Right lobe of liver (tissue), 6 donors: Measurements from ENCODE around the gene CLCA1. TPM values are rescaled to one million over a fixed set of nuclear protein-coding genes. Genes with fewer than 3 reads are reported as not detected.
A peak's percentile ranks its signal among the peaks of the same experiment; 100 is the strongest.

Source experiments
- ATAC-seq, 4 donors: fragments of 200-7000 bp; cut with Tn5 transposase; one replicate each; pipeline ENCODE4 v1.9.1; 2020; ENCODE audit warnings: mild to moderate bottlenecking in 4 of 4, moderate library complexity in 4 of 4
- DNase-seq, 3 donors: peaks; one replicate each; pipeline ENCODE4 v3.0.0-alpha.2; 2020
- H3K27ac ChIP-seq, 3 donors: fragments of 200-600 bp; one replicate each; pipeline ENCODE4 v1.8.0; 2022
- H3K27me3 ChIP-seq, 2 donors: fragments of 200-600 bp; one replicate each; pipeline ENCODE4 v1.8.0; 2022
- H3K36me3 ChIP-seq, 4 donors: fragments of 200-600 bp; sonication (generic) in 1 of 4; one replicate each; pipeline versions ENCODE4 v1.5.1 to v1.8.0; 2017 to 2022; ENCODE audit warnings: control low read depth in 1 of 4
- H3K4me1 ChIP-seq, 4 donors: fragments of 200-600 bp; sonication (generic) in 1 of 4; one replicate each; pipeline versions ENCODE4 v1.5.1 to v1.8.0; 2017 to 2022; ENCODE audit warnings: control low read depth in 1 of 4
- H3K4me3 ChIP-seq, 3 donors: fragments of 200-600 bp; one replicate each; pipeline ENCODE4 v1.8.0; 2022
- H3K9me3 ChIP-seq, 4 donors: fragments of 200-600 bp; sonication (generic) in 1 of 4; one replicate each; pipeline versions ENCODE4 v1.5.1 to v1.8.0; 2017 to 2022; ENCODE audit warnings: control low read depth in 1 of 4
- POLR2A ChIP-seq: fragments of 450-650 bp; IDR thresholded peaks from one replicate; pipeline ENCODE4 v1.6.1; 2017; ENCODE audit warnings: antibody characterized with exemption, mild to moderate bottlenecking
- WGBS: methylation state at CpG from one replicate; pipeline ENCODE4 v1.1.6; 2018; ENCODE audit warnings: low coverage, low lambda C conversion rate; ENCODE audit not compliant: insufficient coverage; ENCODE audit errors: missing lambda C conversion rate; 5-methylcytosine and 5-hydroxymethylcytosine counted together
- intact Hi-C, 2 donors: fragments of 100-400 bp; cut with DNase I; formaldehyde crosslinking; loops; one replicate each; pipeline versions ENCODE4 v1.11.2 to v1.14.1; 2022
- total RNA-seq, 6 experiments: library from RNA; depleted of rRNA in 2 of 6; stranded (reverse); fragments of >200 nt in 2 of 6; fragmentation: NEBNext Ultra II Directional in 3 of 6; extraction: Animal tissue kit (Norgen Biotek cat#: 25700) in 3 of 6; gene quantifications; one replicate each; pipeline versions ENCODE4 v1.1.0 to v1.2.4, GENCODE V29; 2016 to 2023
- TF ChIP-seq, protein P1 (sequence below), 4 donors: fragments of 200-600 bp in 3 of 4; fragments of 450-650 bp in 1 of 4; IDR thresholded peaks; one replicate each; pipeline versions ENCODE4 v1.5.1 to v1.8.0; 2016 to 2022; ENCODE audit warnings: antibody characterized with exemption in 4 of 4, mild to moderate bottlenecking in 2 of 4
- donor health status: DM: no; HTN: yes; CAD: no.
- donor health status: DM: no; HTN: no; CAD: no.
- donor health status: DM: no; HTN: no; CAD: no.
- donor health status: DM: no; HTN: yes; CAD: no.
- donor health status: DM: no; HTN: yes; CAD: no.

Gene CLCA1
- total RNA-seq, 6 experiments from 2014 or later: not detected

DNA sequence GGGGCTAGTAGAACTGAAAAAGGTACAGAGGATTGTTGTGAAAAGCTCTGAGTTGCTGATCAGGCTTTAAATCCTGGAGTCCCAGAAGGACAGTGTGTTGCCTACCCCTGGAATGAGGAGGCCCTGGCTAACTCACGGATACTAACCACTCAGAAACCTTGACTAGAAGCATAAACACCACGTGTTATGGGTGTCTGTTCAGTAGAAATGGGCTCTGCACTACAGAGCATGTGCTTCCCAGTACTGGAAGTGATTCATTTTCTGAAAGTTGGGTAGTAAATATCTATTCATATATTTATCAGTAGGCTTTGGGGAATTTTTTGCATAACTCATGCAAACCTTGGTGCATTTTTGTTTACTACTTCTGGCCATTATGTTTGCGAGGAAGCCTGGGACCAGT lies 15.1 kb upstream of the CLCA1 start:
- no peaks in the 10 kb centered on the region for H3K9me3 ChIP-seq
- TF ChIP-seq, protein P1, sequence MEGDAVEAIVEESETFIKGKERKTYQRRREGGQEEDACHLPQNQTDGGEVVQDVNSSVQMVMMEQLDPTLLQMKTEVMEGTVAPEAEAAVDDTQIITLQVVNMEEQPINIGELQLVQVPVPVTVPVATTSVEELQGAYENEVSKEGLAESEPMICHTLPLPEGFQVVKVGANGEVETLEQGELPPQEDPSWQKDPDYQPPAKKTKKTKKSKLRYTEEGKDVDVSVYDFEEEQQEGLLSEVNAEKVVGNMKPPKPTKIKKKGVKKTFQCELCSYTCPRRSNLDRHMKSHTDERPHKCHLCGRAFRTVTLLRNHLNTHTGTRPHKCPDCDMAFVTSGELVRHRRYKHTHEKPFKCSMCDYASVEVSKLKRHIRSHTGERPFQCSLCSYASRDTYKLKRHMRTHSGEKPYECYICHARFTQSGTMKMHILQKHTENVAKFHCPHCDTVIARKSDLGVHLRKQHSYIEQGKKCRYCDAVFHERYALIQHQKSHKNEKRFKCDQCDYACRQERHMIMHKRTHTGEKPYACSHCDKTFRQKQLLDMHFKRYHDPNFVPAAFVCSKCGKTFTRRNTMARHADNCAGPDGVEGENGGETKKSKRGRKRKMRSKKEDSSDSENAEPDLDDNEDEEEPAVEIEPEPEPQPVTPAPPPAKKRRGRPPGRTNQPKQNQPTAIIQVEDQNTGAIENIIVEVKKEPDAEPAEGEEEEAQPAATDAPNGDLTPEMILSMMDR (IDR thresholded peaks at IDR 0.05): no peak
- no peak for TF ChIP-seq POLR2A

DNA sequence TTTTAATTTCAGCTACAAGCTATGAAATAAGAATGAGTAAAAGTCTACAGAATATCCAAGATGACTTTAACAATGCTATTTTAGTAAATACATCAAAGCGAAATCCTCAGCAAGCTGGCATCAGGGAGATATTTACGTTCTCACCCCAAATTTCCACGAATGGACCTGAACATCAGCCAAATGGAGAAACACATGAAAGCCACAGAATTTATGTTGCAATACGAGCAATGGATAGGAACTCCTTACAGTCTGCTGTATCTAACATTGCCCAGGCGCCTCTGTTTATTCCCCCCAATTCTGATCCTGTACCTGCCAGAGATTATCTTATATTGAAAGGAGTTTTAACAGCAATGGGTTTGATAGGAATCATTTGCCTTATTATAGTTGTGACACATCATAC lies 13.7 kb upstream of the CLCA1 start:
- ATAC-seq (no peak), DNase-seq (no peak)
- Histone ChIP-seq H3K27me3 (no peaks in the 10 kb centered on the region), H3K4me3 (no peak overlapping the region), H3K36me3 (no peaks in the 10 kb centered on the region), H3K27ac (no peak overlapping the region), H3K9me3 (no peaks in the 10 kb centered on the region), H3K4me1 (no peaks in the 10 kb centered on the region)
- intact Hi-C loops: no loop called here
- WGBS: 42% methylated on average over 5 of the region's 5 CpGs
- TF ChIP-seq POLR2A: no peak
- TF ChIP-seq, protein P1 (IDR thresholded peaks at IDR 0.05): no peak

More for the DNA sequence above, 15.1 kb upstream of the CLCA1 start:
- no peaks in the 10 kb centered on the region for H3K4me1 ChIP-seq
- WGBS: 42% methylated on average over 3 of the region's 3 CpGs
- DNase-seq: no peak
- H3K4me3 ChIP-seq: no peak overlapping the region
- no peaks in the 10 kb centered on the region for H3K36me3 ChIP-seq
- intact Hi-C loops: no loop called here
- ATAC-seq: no peak
- no peak overlapping the region for H3K27ac ChIP-seq
- no peaks in the 10 kb centered on the region for H3K27me3 ChIP-seq

DNA sequence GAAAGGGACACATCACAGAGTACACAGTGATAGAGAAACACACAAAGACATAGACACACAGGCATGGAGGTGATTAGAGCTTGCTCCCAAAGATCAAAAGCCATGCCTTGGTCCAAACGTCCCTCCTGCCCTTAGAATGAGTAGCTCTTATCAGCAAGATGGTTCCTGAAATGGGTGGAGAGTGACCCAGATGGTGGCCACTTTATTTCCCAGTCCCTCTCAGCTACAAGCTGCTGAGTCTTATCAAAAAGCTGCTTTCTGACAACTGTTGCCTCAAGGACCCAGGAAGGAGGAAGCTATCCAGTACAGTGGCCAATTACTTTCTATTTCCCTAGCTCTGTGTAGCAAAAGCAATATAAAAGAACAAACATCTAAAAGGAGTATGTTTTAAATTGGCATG lies 7.7 kb upstream of the CLCA1 start:
- peak in 2 of 4 donors; percentile 22 to 26 for ATAC-seq
- 0% methylated on average over 1 of the region's 1 CpG for WGBS

DNA sequence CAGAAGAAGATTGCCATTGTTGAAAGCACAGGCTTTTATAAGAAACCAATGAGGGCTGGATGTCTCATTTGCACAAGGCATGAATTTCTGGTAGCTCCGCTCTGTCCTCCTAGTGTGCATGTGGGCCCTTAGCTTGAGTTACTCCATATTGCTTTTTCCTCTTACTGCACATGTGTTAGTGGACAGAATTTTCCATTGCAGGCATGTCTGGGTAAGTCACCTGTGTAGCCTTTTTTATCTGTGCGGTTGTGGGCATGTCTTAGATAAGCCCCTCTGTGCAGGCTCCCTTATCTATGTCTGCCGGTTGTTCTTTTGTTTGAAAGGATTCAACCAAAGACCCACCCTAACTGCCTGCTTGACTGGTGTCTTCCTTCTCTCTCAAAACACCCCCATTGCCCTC lies 7.2 kb upstream of the CLCA1 start:
- no peak for ATAC-seq
- H3K27ac ChIP-seq: no peak overlapping the region
- no peaks in the 10 kb centered on the region for H3K27me3 ChIP-seq
- 45% methylated on average over 3 of the region's 3 CpGs for WGBS
- H3K9me3 ChIP-seq: no peaks in the 10 kb centered on the region
- TF ChIP-seq, protein P1 (IDR thresholded peaks at IDR 0.05): no peak
- TF ChIP-seq POLR2A: no peak
- no peak for DNase-seq
- intact Hi-C loops: no loop called here
- H3K36me3 ChIP-seq: no peaks in the 10 kb centered on the region
- H3K4me1 ChIP-seq: no peaks in the 10 kb centered on the region
- no peak overlapping the region for H3K4me3 ChIP-seq

More for the DNA sequence above, 7.7 kb upstream of the CLCA1 start:
- Histone ChIP-seq H3K36me3 (no peaks in the 10 kb centered on the region), H3K27me3 (no peaks in the 10 kb centered on the region), H3K27ac (no peak overlapping the region), H3K4me1 (no peaks in the 10 kb centered on the region), H3K9me3 (no peaks in the 10 kb centered on the region), H3K4me3 (no peak overlapping the region)
- no peak for DNase-seq
- intact Hi-C loops: no loop called here
- no peak for TF ChIP-seq POLR2A
- TF ChIP-seq, protein P1 (IDR thresholded peaks at IDR 0.05): no peak

DNA sequence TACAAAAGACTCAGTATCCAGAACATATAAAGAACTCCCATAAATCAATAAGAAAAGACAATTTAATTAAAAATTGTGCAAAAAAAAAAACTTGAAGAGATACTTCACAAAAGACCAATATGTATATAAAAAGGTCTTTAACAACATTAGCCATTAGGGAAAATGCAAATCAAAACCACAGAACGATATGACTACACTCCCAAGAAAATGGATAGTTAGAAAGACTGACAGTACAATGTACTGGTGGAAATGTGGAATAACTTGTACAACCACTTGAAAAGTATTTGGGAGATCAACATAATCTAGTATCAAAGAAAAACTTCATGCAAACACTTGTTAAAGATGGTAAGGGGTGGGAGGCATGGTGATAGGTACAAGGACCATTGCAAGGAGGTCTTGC lies 3.9 kb upstream of the CLCA1 start:
- no peak overlapping the region for H3K27ac ChIP-seq
- H3K36me3 ChIP-seq: no peaks in the 10 kb centered on the region
- H3K27me3 ChIP-seq: no peaks in the 10 kb centered on the region
- TF ChIP-seq, protein P1 (IDR thresholded peaks at IDR 0.05): no peak
- no peak for TF ChIP-seq POLR2A
- DNase-seq (no peak), ATAC-seq (no peak)
- no peaks in the 10 kb centered on the region for H3K4me1 ChIP-seq
- H3K4me3 ChIP-seq: no peak overlapping the region
- no peaks in the 10 kb centered on the region for H3K9me3 ChIP-seq
- 67% methylated on average over 1 of the region's 1 CpG for WGBS
- intact Hi-C loops: no loop called here
